ENCODE measurements around the gene ESPNL.

ESPNL gene

DNA sequence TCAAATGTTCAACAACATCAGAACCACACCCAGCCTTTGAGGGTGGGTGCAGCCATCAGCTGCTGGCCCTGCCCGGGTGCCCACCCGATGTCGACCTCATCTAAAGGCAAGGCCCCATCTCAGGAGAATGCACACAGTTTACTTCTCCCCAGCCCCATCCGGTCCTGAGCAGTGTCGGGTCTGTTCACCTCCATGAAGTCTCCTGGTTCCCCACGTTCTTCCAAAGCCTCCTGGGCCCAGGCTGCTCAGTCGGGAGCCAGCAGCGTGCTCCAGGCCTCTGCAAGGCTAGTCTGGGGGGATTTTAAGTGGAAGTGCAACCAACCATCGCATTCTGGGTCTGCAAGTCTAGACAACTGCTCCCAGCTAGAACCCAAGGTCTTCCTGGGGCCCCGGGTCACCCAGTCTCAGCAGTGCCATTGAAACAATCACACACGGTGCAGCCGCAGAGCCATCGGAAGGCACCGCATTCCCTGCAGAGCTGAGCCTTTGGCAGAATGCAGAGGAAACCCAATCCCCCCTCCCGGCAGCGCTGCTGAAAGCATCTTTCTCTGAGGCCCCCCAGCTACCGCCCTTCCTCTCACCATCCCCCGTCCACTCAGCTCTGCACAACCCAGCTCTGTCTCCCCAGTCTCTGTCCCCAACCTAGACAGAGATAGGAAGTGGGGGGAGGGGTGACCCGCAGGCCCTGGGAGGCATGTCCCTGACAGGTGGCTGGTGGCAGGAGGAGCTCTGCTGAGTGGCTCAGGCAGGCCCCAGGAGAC, 8.5 kb downstream of the ESPNL start:
- no peak overlapping the region for H3K23ac ChIP-seq (ENCODE audit: low read length in 2 of 2)
- no peak overlapping the region for H3K18ac ChIP-seq (ENCODE audit: low read depth in 1 of 2, low read length in 2 of 2)
- H3K4me3 ChIP-seq (ENCODE audit: insufficient read depth in 1 of 2, low read depth in 1 of 2, low read length in 2 of 2): no peak overlapping the region
- no peak overlapping the region for H2BK5ac ChIP-seq (ENCODE audit: low read depth, low read length, poor library complexity, severe bottlenecking)
- no peak overlapping the region for H3K27ac ChIP-seq (ENCODE audit: low read length, poor library complexity, severe bottlenecking)
- H3K4ac ChIP-seq (ENCODE audit: low read depth in 1 of 2, low read length in 2 of 2): no peak overlapping the region
- H3K27me3 ChIP-seq (ENCODE audit: control insufficient read depth in 1 of 2, insufficient read depth in 1 of 2, low read length in 2 of 2): peaks cover 22 to 31% of the 10 kb centered on the region in 2 experiments
- DNase-seq: no peak
- no peak overlapping the region for H2BK12ac ChIP-seq (ENCODE audit: low read length in 2 of 2)
- H3K14ac ChIP-seq (ENCODE audit: low read length in 2 of 2): no peak overlapping the region
- H3K79me1 ChIP-seq (replicated peaks; ENCODE audit: low read length, poor library complexity, severe bottlenecking): no peaks in the 10 kb centered on the region
- no peak overlapping the region for H4K8ac ChIP-seq (ENCODE audit: low read length)
- no peak overlapping the region for H4K91ac ChIP-seq (ENCODE audit: low read length)
- 76% methylated on average over 15 of the region's 19 CpGs for WGBS
- no peak overlapping the region for H2BK15ac ChIP-seq (ENCODE audit: low read depth, poor library complexity, severe bottlenecking)
- no peak overlapping the region for H2AK5ac ChIP-seq (ENCODE audit: low read length, severe bottlenecking)
- peaks cover 18% of the 10 kb centered on the region for H3K4me1 ChIP-seq (ENCODE audit: control insufficient read depth, insufficient read depth, low read depth, low read length)
- H3K9me3 ChIP-seq (ENCODE audit: control insufficient read depth, low read length): peaks cover 25% of the 10 kb centered on the region
- H2BK120ac ChIP-seq (ENCODE audit: low read depth, low read length): no peak overlapping the region
- no peaks in the 10 kb centered on the region for H3K36me3 ChIP-seq (ENCODE audit: control insufficient read depth in 1 of 2, insufficient read depth in 2 of 2, low read depth in 1 of 2, low read length in 2 of 2)
- no peak overlapping the region for H2AFZ ChIP-seq (ENCODE audit: low read depth, low read length)
- no peak overlapping the region for H3K4me2 ChIP-seq (ENCODE audit: low read length, poor library complexity, severe bottlenecking)
- no peak overlapping the region for H3K9ac ChIP-seq (ENCODE audit: low read length)

- Histone ChIP-seq H3K27ac (ENCODE audit: low read length, poor library complexity, severe bottlenecking) (no peak overlapping the region), H3K14ac (ENCODE audit: low read length in 2 of 2) (no peak overlapping the region), H3K9me3 (ENCODE audit: control insufficient read depth, low read length) (peaks cover 37% of the 10 kb centered on the region), H2AK5ac (ENCODE audit: low read length, severe bottlenecking) (no peak overlapping the region), H4K8ac (ENCODE audit: low read length) (no peak overlapping the region), H3K27me3 (ENCODE audit: control insufficient read depth in 1 of 2, insufficient read depth in 1 of 2, low read length in 2 of 2) (peaks cover 22 to 25% of the 10 kb centered on the region in 2 experiments), H3K4me3 (ENCODE audit: insufficient read depth in 1 of 2, low read depth in 1 of 2, low read length in 2 of 2) (no peak overlapping the region), H2BK15ac (ENCODE audit: low read depth, poor library complexity, severe bottlenecking) (no peak overlapping the region), H3K4me2 (ENCODE audit: low read length, poor library complexity, severe bottlenecking) (no peak overlapping the region), H2BK5ac (ENCODE audit: low read depth, low read length, poor library complexity, severe bottlenecking) (no peak overlapping the region), H3K4ac (ENCODE audit: low read depth in 1 of 2, low read length in 2 of 2) (no peak overlapping the region), H2BK120ac (ENCODE audit: low read depth, low read length) (no peak overlapping the region), H3K36me3 (ENCODE audit: control insufficient read depth in 1 of 2, insufficient read depth in 2 of 2, low read depth in 1 of 2, low read length in 2 of 2) (peaks cover 0 to 5% of the 10 kb centered on the region in 2 experiments), H2AFZ (ENCODE audit: low read depth, low read length) (no peak overlapping the region), H3K18ac (ENCODE audit: low read depth in 1 of 2, low read length in 2 of 2) (no peak overlapping the region), H2BK12ac (ENCODE audit: low read length in 2 of 2) (no peak overlapping the region), H4K91ac (ENCODE audit: low read length) (no peak overlapping the region), H3K4me1 (ENCODE audit: control insufficient read depth, insufficient read depth, low read depth, low read length) (peaks cover 7% of the 10 kb centered on the region), H3K79me1 (replicated peaks; ENCODE audit: low read length, poor library complexity, severe bottlenecking) (no peaks in the 10 kb centered on the region), H3K23ac (ENCODE audit: low read length in 2 of 2) (no peak overlapping the region), H3K9ac (ENCODE audit: low read length) (no peak overlapping the region)
- WGBS: 83% methylated on average over 13 of the region's 13 CpGs
- DNase-seq: no peak
Measured at GRCh38 chr2:238113611-238114010, 13.5 kb downstream of the ESPNL start.

GRCh38 chr2:238114331-238114841, 14.2 kb downstream of the ESPNL start:
- H3K4ac ChIP-seq (ENCODE audit: low read depth in 1 of 2, low read length in 2 of 2): no peak overlapping the region
- no peak overlapping the region for H4K8ac ChIP-seq (ENCODE audit: low read length)
- H3K79me1 ChIP-seq (replicated peaks; ENCODE audit: low read length, poor library complexity, severe bottlenecking): no peaks in the 10 kb centered on the region
- H3K18ac ChIP-seq (ENCODE audit: low read depth in 1 of 2, low read length in 2 of 2): no peak overlapping the region
- DNase-seq: no peak
- no peak overlapping the region for H3K9ac ChIP-seq (ENCODE audit: low read length)
- peaks cover 25 to 29% of the 10 kb centered on the region in 2 experiments for H3K27me3 ChIP-seq (ENCODE audit: control insufficient read depth in 1 of 2, insufficient read depth in 1 of 2, low read length in 2 of 2)
- no peak overlapping the region for H3K4me2 ChIP-seq (ENCODE audit: low read length, poor library complexity, severe bottlenecking)
- no peak overlapping the region for H3K14ac ChIP-seq (ENCODE audit: low read length in 2 of 2)
- no peak overlapping the region for H3K4me3 ChIP-seq (ENCODE audit: insufficient read depth in 1 of 2, low read depth in 1 of 2, low read length in 2 of 2)
- H3K23ac ChIP-seq (ENCODE audit: low read length in 2 of 2): no peak overlapping the region
- no peak overlapping the region for H2BK120ac ChIP-seq (ENCODE audit: low read depth, low read length)
- peaks cover 0 to 5% of the 10 kb centered on the region in 2 experiments for H3K36me3 ChIP-seq (ENCODE audit: control insufficient read depth in 1 of 2, insufficient read depth in 2 of 2, low read depth in 1 of 2, low read length in 2 of 2)
- no peak overlapping the region for H2AK5ac ChIP-seq (ENCODE audit: low read length, severe bottlenecking)
- H2BK12ac ChIP-seq (ENCODE audit: low read length in 2 of 2): no peak overlapping the region
- H4K91ac ChIP-seq (ENCODE audit: low read length): no peak overlapping the region
- no peak overlapping the region for H3K27ac ChIP-seq (ENCODE audit: low read length, poor library complexity, severe bottlenecking)
- no peak overlapping the region for H2BK5ac ChIP-seq (ENCODE audit: low read depth, low read length, poor library complexity, severe bottlenecking)
- H2BK15ac ChIP-seq (ENCODE audit: low read depth, poor library complexity, severe bottlenecking): no peak overlapping the region
- 93% methylated on average over 16 of the region's 16 CpGs for WGBS
- peaks cover 3% of the 10 kb centered on the region for H3K4me1 ChIP-seq (ENCODE audit: control insufficient read depth, insufficient read depth, low read depth, low read length)
- no peak overlapping the region for H2AFZ ChIP-seq (ENCODE audit: low read depth, low read length)
- H3K9me3 ChIP-seq (ENCODE audit: control insufficient read depth, low read length): peaks cover 38% of the 10 kb centered on the region

- no peak overlapping the region for H3K14ac ChIP-seq (ENCODE audit: low read length in 2 of 2)
- H2AK5ac ChIP-seq (ENCODE audit: low read length, severe bottlenecking): no peak overlapping the region
Measured at GRCh38 chr2:238114851-238115660, 14.9 kb downstream of the ESPNL start.

More at GRCh38 chr2:238114851-238115660, 14.9 kb downstream of the ESPNL start:
- Histone ChIP-seq H2BK120ac (ENCODE audit: low read depth, low read length) (no peak overlapping the region), H3K79me1 (replicated peaks; ENCODE audit: low read length, poor library complexity, severe bottlenecking) (no peaks in the 10 kb centered on the region), H2BK12ac (ENCODE audit: low read length in 2 of 2) (no peak overlapping the region), H4K8ac (ENCODE audit: low read length) (no peak overlapping the region), H3K4ac (ENCODE audit: low read depth in 1 of 2, low read length in 2 of 2) (no peak overlapping the region), H3K9ac (ENCODE audit: low read length) (no peak overlapping the region), H3K4me3 (ENCODE audit: insufficient read depth in 1 of 2, low read depth in 1 of 2, low read length in 2 of 2) (no peak overlapping the region), H2BK5ac (ENCODE audit: low read depth, low read length, poor library complexity, severe bottlenecking) (no peak overlapping the region), H2BK15ac (ENCODE audit: low read depth, poor library complexity, severe bottlenecking) (no peak overlapping the region), H3K18ac (ENCODE audit: low read depth in 1 of 2, low read length in 2 of 2) (no peak overlapping the region), H2AFZ (ENCODE audit: low read depth, low read length) (no peak overlapping the region), H3K4me1 (ENCODE audit: control insufficient read depth, insufficient read depth, low read depth, low read length) (peaks cover 4% of the 10 kb centered on the region), H3K27me3 (ENCODE audit: control insufficient read depth in 1 of 2, insufficient read depth in 1 of 2, low read length in 2 of 2) (peaks cover 32 to 35% of the 10 kb centered on the region in 2 experiments), H3K9me3 (ENCODE audit: control insufficient read depth, low read length) (peaks cover 38% of the 10 kb centered on the region), H3K36me3 (ENCODE audit: control insufficient read depth in 1 of 2, insufficient read depth in 2 of 2, low read depth in 1 of 2, low read length in 2 of 2) (peaks cover 0 to 5% of the 10 kb centered on the region in 2 experiments), H3K23ac (ENCODE audit: low read length in 2 of 2) (no peak overlapping the region), H4K91ac (ENCODE audit: low read length) (no peak overlapping the region), H3K27ac (ENCODE audit: low read length, poor library complexity, severe bottlenecking) (no peak overlapping the region), H3K4me2 (ENCODE audit: low read length, poor library complexity, severe bottlenecking) (no peak overlapping the region)
- no peak for DNase-seq
- 89% methylated on average over 32 of the region's 32 CpGs for WGBS
